Adrenal gland (tissue), 12 donors: ENCODE results near the gene KAZN. TPM values are rescaled to one million over a fixed set of nuclear protein-coding genes. Genes with fewer than 3 reads are reported as not detected.

ENCODE experiments used
- DNase-seq, 7 donors: peaks; one replicate each; pipeline ENCODE4 v3.0.0-alpha.2; 2019 to 2020
- H3K27ac ChIP-seq, 5 donors: fragments of 200-600 bp; sonication (generic) in 4 of 5; 1 replicate in 3 of 5; 2 replicates in 2 of 5; pipeline versions ENCODE4 v1.5.1 to v1.8.0; 2016 to 2020; ENCODE audit warnings: mild to moderate bottlenecking in 1 of 5
- H3K27me3 ChIP-seq: fragments of 200-600 bp; 2 replicates; pipeline ENCODE4 v1.8.0; 2021
- H3K36me3 ChIP-seq, 2 donors: fragments of 200-600 bp; replicated peaks in 1 of 2; 1 replicate in 1 of 2; 2 replicates in 1 of 2; pipeline versions ENCODE4 v1.5.1 to v1.8.0; 2018 to 2022
- H3K4me1 ChIP-seq, 2 donors: fragments of 200-600 bp; replicated peaks in 1 of 2; 1 replicate in 1 of 2; 2 replicates in 1 of 2; pipeline versions ENCODE4 v1.5.1 to v1.8.0; 2018 to 2021
- H3K4me3 ChIP-seq, 4 donors: fragments of 200-600 bp; sonication (generic) in 3 of 4; one replicate each; pipeline ENCODE4 v1.5.1; 2016 to 2018
- H3K9me3 ChIP-seq, 3 donors: fragments of 200-600 bp; sonication (generic) in 1 of 3; replicated peaks in 1 of 3; 1 replicate in 2 of 3; 2 replicates in 1 of 3; pipeline versions ENCODE4 v1.5.1 to v1.8.0; 2016 to 2021
- POLR2A ChIP-seq, 2 donors: fragments of 450-650 bp; IDR thresholded peaks; one replicate each; pipeline ENCODE4 v1.6.1; 2017; ENCODE audit warnings: antibody characterized with exemption in 2 of 2, mild to moderate bottlenecking in 2 of 2, moderate library complexity in 1 of 2
- WGBS, 4 donors: extraction: QIAGEN DNeasy Blood & Tissue Kit in 2 of 4; methylation state at CpG; one replicate each; pipeline versions ENCODE4 v1.1.5 to v1.1.7; 2013 to 2017; 5-methylcytosine and 5-hydroxymethylcytosine counted together
- intact Hi-C, 2 donors: fragments of 100-400 bp; cut with DNase I; formaldehyde crosslinking; loops; one replicate each; pipeline versions ENCODE4 v1.14.1 to v1.15.0; 2022 to 2023
- polyA plus RNA-seq, 3 donors: library from polyadenylated mRNA; stranded (reverse); fragments of 200-250 nt in 2 of 3; fragments of 350-450 nt in 1 of 3; fragmentation: Illumina TruSeq in 1 of 3; extraction: RNeasy Lipid Tissue Mini Kit (QIAGEN cat#74804) in 1 of 3; gene quantifications; one replicate each; pipeline ENCODE4 v1.2.3, GENCODE V29; 2013 to 2014
- total RNA-seq, 9 donors: library from RNA; depleted of rRNA in 4 of 9; stranded (reverse); fragments of >200 nt in 4 of 9; fragments of 120-200 nt in 1 of 9; fragmentation: NEBNext Ultra II Directional in 1 of 9; extraction: Animal tissue kit (Norgen Biotek cat#: 25700) in 1 of 9; gene quantifications; one replicate each; pipeline versions ENCODE4 v1.1.0 to v1.2.4, GENCODE V29; 2013 to 2023
- TF ChIP-seq, protein P1 (sequence below), 6 experiments: fragments of 450-650 bp in 4 of 6; fragments of 200-600 bp in 2 of 6; sonication (generic) in 1 of 6; IDR thresholded peaks; 1 replicate in 5 of 6; 2 replicates in 1 of 6; pipeline versions ENCODE4 v1.5.1 to v1.8.0; 2016 to 2021; ENCODE audit warnings: antibody characterized with exemption in 6 of 6, mild to moderate bottlenecking in 2 of 6, moderate library complexity in 1 of 6
- donor health status: healthy with polysubstance abuse.
- donor health status: Bipolar disorder and iron deficiency.
- donor health status: DM: yes; HTN: yes; CAD: no.
- donor health status: DM: no; HTN: no; CAD: no.
- donor health status: DM: no; HTN: no; CAD: no.
- donor health status: DM: yes; HTN: yes; CAD: no.

Gene KAZN
- total and polyA plus RNA-seq, 12 donors, result 5.9 to 63.4 (median 29.5) TPM

DNA sequence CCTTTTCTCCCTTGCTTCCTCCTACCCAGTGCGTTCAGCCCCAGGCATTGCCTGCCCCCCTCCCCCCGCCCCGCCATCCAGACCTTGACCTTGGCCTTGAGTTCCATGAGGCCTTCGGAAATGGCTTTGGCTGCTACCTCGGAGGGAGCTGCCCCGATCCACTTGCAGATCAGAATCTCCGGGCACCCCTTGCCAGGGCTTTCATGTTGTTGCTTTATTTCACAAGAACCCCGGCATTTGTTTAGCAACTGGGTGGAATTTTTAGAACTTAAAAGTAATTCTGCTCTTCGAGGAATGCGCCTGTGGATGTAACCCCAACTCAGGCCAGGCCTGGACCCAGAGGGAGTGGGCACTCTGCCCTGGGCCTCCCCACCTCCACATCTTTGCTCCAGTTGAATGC is 401.0 kb downstream of the KAZN start:
- no peaks in the 10 kb centered on the region for H3K36me3 ChIP-seq
- peak overlapping the region; percentile 19 to 76 (median 55) for H3K27ac ChIP-seq
- no peaks in the 10 kb centered on the region for H3K27me3 ChIP-seq
- H3K4me1 ChIP-seq, result peaks cover 30 to 37% of the 10 kb centered on the region in 2 donors
- no peaks in the 10 kb centered on the region for H3K9me3 ChIP-seq
- DNase-seq, result peak in 6 of 7 donors; percentile 49 to 71 (median 62)
- WGBS, 4 donors, result 30 to 49% (median 42%) methylated on average over 7 to 10 of the region's 10 CpGs
- intact Hi-C loops, result no loop called here
- no peak for TF ChIP-seq POLR2A (IDR thresholded peaks at IDR 0.05)
- TF ChIP-seq, protein P1, sequence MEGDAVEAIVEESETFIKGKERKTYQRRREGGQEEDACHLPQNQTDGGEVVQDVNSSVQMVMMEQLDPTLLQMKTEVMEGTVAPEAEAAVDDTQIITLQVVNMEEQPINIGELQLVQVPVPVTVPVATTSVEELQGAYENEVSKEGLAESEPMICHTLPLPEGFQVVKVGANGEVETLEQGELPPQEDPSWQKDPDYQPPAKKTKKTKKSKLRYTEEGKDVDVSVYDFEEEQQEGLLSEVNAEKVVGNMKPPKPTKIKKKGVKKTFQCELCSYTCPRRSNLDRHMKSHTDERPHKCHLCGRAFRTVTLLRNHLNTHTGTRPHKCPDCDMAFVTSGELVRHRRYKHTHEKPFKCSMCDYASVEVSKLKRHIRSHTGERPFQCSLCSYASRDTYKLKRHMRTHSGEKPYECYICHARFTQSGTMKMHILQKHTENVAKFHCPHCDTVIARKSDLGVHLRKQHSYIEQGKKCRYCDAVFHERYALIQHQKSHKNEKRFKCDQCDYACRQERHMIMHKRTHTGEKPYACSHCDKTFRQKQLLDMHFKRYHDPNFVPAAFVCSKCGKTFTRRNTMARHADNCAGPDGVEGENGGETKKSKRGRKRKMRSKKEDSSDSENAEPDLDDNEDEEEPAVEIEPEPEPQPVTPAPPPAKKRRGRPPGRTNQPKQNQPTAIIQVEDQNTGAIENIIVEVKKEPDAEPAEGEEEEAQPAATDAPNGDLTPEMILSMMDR (IDR thresholded peaks at IDR 0.05), result no peak
- no peak overlapping the region for H3K4me3 ChIP-seq

DNA sequence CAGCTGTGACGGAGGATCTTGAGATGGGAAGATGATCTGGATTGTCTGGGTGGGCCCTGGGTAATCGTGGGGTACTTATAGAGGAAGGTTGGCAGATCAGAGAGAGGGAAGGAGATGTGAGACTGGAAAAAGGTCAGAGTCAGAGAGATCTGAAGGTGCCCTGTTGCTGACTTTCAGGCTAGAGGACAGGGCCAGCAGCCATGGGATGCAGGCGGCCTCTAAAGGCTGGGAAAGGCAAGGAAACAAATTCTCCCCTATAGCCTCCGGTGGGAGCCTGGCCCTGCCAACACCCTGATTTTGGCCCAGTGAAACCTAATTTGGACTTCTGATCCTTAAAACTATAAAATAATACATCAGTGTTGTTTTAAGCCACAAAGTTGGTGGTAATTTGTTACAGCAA is 401.5 kb downstream of the KAZN start:
- no peak for DNase-seq
- peaks cover 33 to 37% of the 10 kb centered on the region in 2 donors for H3K4me1 ChIP-seq
- intact Hi-C loops, result no loop called here
- H3K27me3 ChIP-seq, result no peaks in the 10 kb centered on the region
- no peaks in the 10 kb centered on the region for H3K36me3 ChIP-seq
- TF ChIP-seq, protein P1 (IDR thresholded peaks at IDR 0.05), result no peak
- TF ChIP-seq POLR2A (IDR thresholded peaks at IDR 0.05), result no peak
- H3K27ac ChIP-seq, result peak overlapping the region in 4 of 5 donors; percentile 20 to 76 (median 63)
- no peak overlapping the region for H3K4me3 ChIP-seq
- no peaks in the 10 kb centered on the region for H3K9me3 ChIP-seq
- WGBS, 4 donors, result 86 to 95% (median 93%) methylated on average over 4 of the region's 4 CpGs

DNA sequence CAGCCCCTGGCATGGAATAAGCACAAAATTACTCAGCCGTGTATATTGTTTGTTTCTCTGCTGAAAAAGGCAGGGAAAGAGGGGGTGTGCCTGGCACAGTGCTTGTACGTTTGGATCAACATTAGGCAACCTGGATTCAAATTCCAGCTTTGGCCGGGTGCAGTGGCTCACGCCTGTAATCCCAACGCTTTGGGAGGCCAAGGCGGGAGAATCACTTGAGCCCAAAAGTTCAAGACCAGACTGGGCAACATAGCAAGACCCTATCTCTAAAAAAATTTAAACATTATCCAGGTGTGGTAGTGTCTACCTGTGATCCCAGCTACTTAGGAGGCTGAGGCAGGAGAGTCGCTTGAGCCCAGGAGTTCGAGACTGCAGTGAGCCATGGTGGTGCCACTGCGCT is 402.2 kb downstream of the KAZN start:
- TF ChIP-seq, protein P1 (IDR thresholded peaks at IDR 0.05), result no peak
- no peak for TF ChIP-seq POLR2A (IDR thresholded peaks at IDR 0.05)
- H3K9me3 ChIP-seq, result no peaks in the 10 kb centered on the region
- peaks cover 29 to 36% of the 10 kb centered on the region in 2 donors for H3K4me1 ChIP-seq
- WGBS, 4 donors, result 93 to 97% (median 95%) methylated on average over 9 of the region's 9 CpGs
- no peak overlapping the region for H3K4me3 ChIP-seq
- intact Hi-C loops, result no loop called here
- peak overlapping the region in 1 of 5 donors; percentile 71 for H3K27ac ChIP-seq
- H3K36me3 ChIP-seq, result no peaks in the 10 kb centered on the region
- DNase-seq, result no peak
- H3K27me3 ChIP-seq, result no peaks in the 10 kb centered on the region

DNA sequence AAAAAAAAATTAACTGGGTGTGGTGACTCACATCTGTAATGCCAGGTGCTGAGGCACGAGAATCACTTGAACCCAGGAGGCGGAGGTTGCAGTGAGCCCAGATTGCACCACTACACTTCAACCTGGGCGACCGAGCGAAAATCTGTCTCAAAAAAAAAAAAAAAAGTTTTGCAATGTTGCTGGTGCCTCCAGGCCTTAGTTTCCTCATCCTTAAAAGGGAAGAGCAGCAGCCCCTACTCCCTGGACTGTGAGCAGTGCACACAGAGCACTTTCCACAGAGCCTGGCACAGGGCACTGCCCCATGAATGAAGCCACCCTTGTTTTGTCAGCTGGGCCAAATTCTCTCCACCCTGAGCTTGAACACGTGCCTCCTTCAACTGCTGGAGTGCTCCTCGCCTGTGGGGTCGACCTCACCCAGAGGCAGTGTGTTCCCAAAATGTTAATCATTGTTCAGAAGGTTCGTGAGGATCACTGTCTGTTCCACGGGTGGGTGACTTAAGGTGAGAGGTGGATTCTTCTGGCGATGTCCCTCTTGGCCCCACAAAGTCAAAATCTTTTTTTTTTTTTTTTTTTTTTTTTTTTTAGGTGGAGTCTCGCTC is 402.9 kb downstream of the KAZN start:
- Histone ChIP-seq H3K9me3 (no peaks in the 10 kb centered on the region), H3K4me1 (peaks cover 22 to 30% of the 10 kb centered on the region in 2 donors), H3K4me3 (no peak overlapping the region), H3K27ac (no peak overlapping the region), H3K27me3 (no peaks in the 10 kb centered on the region), H3K36me3 (no peaks in the 10 kb centered on the region)
- TF ChIP-seq POLR2A (IDR thresholded peaks at IDR 0.05), result no peak
- TF ChIP-seq, protein P1 (IDR thresholded peaks at IDR 0.05), result no peak
- WGBS, 4 donors, result 79 to 90% (median 82%) methylated on average over 11 to 12 of the region's 12 CpGs
- intact Hi-C loops, result no loop called here
- no peak for DNase-seq
